ENCODE data around the gene FGL2.
"Not testable (repeated sequence)": the region's sequence is repeated elsewhere in the genome, so short reads cannot be mapped to it uniquely, and the experiment has no call there.

FGL2 gene

DNA sequence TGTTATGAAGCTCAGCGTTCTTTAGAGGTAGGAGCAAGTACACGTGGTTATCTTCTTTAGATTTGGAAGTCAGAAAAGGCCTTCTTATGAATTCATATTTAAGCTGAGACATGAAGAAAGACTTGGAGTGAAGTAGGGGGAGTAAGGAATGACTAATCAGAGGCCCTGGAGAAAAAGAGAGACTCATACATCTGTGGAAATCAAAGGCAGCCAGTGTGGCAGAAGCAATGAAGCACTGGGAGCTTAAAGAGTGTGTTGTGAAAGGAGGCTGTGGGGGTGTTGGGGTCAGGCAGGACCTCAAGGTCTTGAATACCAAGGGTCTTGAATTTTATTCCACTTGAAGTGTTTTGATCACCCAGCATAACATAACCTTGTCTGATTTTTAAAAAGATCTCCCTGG is 35.7 kb upstream of the FGL2 start:
- Histone ChIP-seq H3K9me3 (ENCODE audit: control insufficient read depth, low read length) (no peaks in the 10 kb centered on the region), H3K4me1 (ENCODE audit: control insufficient read depth, insufficient read depth, low read length) (peaks cover 35% of the 10 kb centered on the region), H3K27me3 (replicated peaks; ENCODE audit: control insufficient read depth, insufficient read depth, low read length) (no peaks in the 10 kb centered on the region), H3K9ac (ENCODE audit: low read length) (peak overlapping the region; percentile 39), H3K4me3 (ENCODE audit: low read length) (peak overlapping the region; percentile 18), H3K36me3 (ENCODE audit: control insufficient read depth, insufficient read depth, low read length, severe bottlenecking) (no peaks in the 10 kb centered on the region)
- DNase-seq (ENCODE audit: low read depth), result peak; percentile 70

- H3K36me3 ChIP-seq (ENCODE audit: control insufficient read depth, insufficient read depth, low read length, severe bottlenecking), result no peaks in the 10 kb centered on the region
- H3K4me3 ChIP-seq (ENCODE audit: low read length), result no peak overlapping the region
- H3K9me3 ChIP-seq (ENCODE audit: control insufficient read depth, low read length), result no peaks in the 10 kb centered on the region
- no peak for DNase-seq (ENCODE audit: low read depth)
- no peaks in the 10 kb centered on the region for H3K27me3 ChIP-seq (replicated peaks; ENCODE audit: control insufficient read depth, insufficient read depth, low read length)
- peaks cover 29% of the 10 kb centered on the region for H3K4me1 ChIP-seq (ENCODE audit: control insufficient read depth, insufficient read depth, low read length)
- no peak overlapping the region for H3K9ac ChIP-seq (ENCODE audit: low read length)
Measured at GRCh38 chr7:77232467-77232866, 32.8 kb upstream of the FGL2 start.

DNA sequence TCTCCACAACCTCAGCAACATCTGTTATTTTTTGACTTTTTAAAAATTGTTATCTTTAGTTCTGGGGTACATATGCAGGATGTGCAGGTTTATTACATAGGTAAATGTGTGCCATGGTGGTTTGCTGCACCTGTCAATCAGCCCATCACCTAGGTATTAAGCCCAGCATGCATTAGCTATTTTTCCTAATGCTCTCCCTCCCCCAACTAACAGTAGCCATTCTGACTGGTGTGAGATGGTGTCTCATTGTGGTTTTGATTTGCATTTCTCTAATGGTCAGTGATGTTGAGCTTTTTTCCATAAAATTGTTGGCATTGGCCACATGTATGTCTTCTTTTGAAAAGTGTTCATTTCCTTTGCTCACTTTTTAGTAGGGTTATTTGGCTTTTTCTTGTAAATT is 29.2 kb upstream of the FGL2 start:
- not testable (repeated sequence) for H3K9ac ChIP-seq (ENCODE audit: low read length); DNase-seq (ENCODE audit: low read depth); H3K9me3 ChIP-seq (ENCODE audit: control insufficient read depth, low read length); H3K27me3 ChIP-seq (replicated peaks; ENCODE audit: control insufficient read depth, insufficient read depth, low read length); H3K36me3 ChIP-seq (ENCODE audit: control insufficient read depth, insufficient read depth, low read length, severe bottlenecking); H3K4me3 ChIP-seq (ENCODE audit: low read length)
- H3K4me1 ChIP-seq (ENCODE audit: control insufficient read depth, insufficient read depth, low read length), result peaks cover 26% of the 10 kb centered on the region

DNA sequence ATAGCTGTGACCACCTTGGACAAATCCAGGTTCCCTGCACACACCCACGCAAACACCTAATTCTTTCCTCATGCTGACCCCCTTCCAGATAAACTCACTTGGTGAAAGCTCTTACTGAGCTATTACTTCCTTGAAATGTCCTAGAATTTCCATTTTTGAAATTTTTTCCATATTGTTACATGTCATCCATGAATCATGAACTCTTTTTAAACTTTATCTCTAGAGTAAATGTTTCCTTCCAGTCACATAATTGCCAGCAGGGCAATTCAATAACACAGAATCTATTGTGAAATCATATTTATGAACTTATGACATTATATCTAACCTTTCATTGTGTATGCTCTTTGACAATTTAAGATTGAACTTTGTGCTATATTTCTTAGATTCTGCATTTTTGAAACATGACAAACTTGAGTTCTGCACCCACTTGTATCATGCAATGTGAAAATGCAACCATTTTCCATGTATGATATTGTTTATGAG is 26.8 kb upstream of the FGL2 start:
- H3K36me3 ChIP-seq (ENCODE audit: control insufficient read depth, insufficient read depth, low read length, severe bottlenecking), result no peaks in the 10 kb centered on the region

DNA sequence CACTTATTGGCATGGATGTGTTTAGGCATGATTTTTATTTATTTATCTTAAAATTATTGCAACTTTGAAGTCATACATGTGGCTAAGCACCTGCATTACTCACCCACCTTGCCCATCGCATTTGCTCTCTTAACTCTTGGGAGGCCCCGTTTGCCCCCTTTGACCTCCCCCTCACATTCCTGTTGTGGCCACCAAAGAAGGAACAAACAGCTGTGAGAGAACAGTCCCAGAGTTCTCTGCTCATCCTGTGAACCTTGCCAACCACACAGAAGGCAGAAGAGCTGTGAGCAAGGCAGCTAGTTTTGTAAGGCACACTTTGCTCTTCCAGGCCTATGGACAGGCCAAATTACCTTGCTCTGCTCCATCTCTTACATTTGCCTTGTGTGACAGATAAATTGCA is 23.6 kb upstream of the FGL2 start:
- no peaks in the 10 kb centered on the region for H3K27me3 ChIP-seq (replicated peaks; ENCODE audit: control insufficient read depth, insufficient read depth, low read length)
- H3K4me3 ChIP-seq (ENCODE audit: low read length), result no peak overlapping the region
- no peaks in the 10 kb centered on the region for H3K9me3 ChIP-seq (ENCODE audit: control insufficient read depth, low read length)
- H3K4me1 ChIP-seq (ENCODE audit: control insufficient read depth, insufficient read depth, low read length), result peaks cover 13% of the 10 kb centered on the region
- no peaks in the 10 kb centered on the region for H3K36me3 ChIP-seq (ENCODE audit: control insufficient read depth, insufficient read depth, low read length, severe bottlenecking)
- no peak for DNase-seq (ENCODE audit: low read depth)
- H3K9ac ChIP-seq (ENCODE audit: low read length), result no peak overlapping the region

More for the DNA sequence above, 26.8 kb upstream of the FGL2 start:
- peak overlapping the region; percentile 1 for H3K9ac ChIP-seq (ENCODE audit: low read length)
- H3K9me3 ChIP-seq (ENCODE audit: control insufficient read depth, low read length), result no peaks in the 10 kb centered on the region
- H3K4me3 ChIP-seq (ENCODE audit: low read length), result peak overlapping the region; percentile 42
- DNase-seq (ENCODE audit: low read depth), result peak; percentile 71
- no peaks in the 10 kb centered on the region for H3K27me3 ChIP-seq (replicated peaks; ENCODE audit: control insufficient read depth, insufficient read depth, low read length)
- H3K4me1 ChIP-seq (ENCODE audit: control insufficient read depth, insufficient read depth, low read length), result peaks cover 13% of the 10 kb centered on the region

DNA sequence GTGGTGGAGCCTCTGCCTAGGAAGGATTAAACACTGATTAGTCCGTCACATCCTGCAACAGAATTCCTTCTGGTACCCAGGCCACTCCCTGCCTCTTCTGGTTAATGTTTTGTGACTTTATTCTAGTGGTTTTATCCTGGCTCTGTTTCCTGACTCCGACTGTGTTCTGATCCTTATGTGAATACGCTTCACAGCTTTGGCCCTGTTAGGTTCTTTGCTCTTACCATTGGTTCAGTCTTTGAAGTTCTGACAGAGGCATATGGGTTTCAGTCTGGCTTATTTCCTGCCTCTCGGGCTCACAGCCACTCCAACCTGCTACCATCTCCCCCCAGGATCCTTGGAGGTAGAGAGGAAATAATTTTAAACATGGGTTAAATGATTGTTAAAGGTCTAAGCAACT is 23.2 kb upstream of the FGL2 start:
- Histone ChIP-seq H3K4me3 (ENCODE audit: low read length) (no peak overlapping the region), H3K9ac (ENCODE audit: low read length) (no peak overlapping the region), H3K9me3 (ENCODE audit: control insufficient read depth, low read length) (no peaks in the 10 kb centered on the region), H3K36me3 (ENCODE audit: control insufficient read depth, insufficient read depth, low read length, severe bottlenecking) (no peaks in the 10 kb centered on the region), H3K4me1 (ENCODE audit: control insufficient read depth, insufficient read depth, low read length) (peaks cover 13% of the 10 kb centered on the region), H3K27me3 (replicated peaks; ENCODE audit: control insufficient read depth, insufficient read depth, low read length) (no peaks in the 10 kb centered on the region)
- no peak for DNase-seq (ENCODE audit: low read depth)

DNA sequence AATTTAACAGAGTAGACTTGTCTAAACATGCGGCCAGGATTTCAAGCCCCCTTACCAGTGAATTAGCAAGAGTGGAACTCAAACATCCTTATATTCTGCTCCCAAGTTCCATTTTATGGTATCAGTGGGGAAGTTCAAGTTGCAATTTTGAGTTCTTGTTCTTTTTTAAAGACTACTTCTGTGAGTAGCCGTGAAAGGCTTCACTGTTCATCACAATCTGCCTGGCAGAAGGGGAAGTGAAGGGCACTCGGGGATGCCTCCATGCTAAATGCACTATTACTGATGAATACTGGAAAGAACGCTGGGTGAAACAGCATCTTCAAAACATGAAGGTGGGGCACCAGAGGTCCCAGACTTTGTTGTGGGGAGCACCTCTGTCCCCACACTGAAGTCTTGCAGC is 22.4 kb upstream of the FGL2 start:
- no peaks in the 10 kb centered on the region for H3K36me3 ChIP-seq (ENCODE audit: control insufficient read depth, insufficient read depth, low read length, severe bottlenecking)
- DNase-seq (ENCODE audit: low read depth), result no peak
- H3K9me3 ChIP-seq (ENCODE audit: control insufficient read depth, low read length), result no peaks in the 10 kb centered on the region
- H3K4me3 ChIP-seq (ENCODE audit: low read length), result no peak overlapping the region
- H3K4me1 ChIP-seq (ENCODE audit: control insufficient read depth, insufficient read depth, low read length), result peaks cover 13% of the 10 kb centered on the region
- H3K27me3 ChIP-seq (replicated peaks; ENCODE audit: control insufficient read depth, insufficient read depth, low read length), result no peaks in the 10 kb centered on the region
- H3K9ac ChIP-seq (ENCODE audit: low read length), result no peak overlapping the region

GRCh38 chr7:77219701-77220331 is 20.2 kb upstream of the FGL2 start:
- not testable (repeated sequence) for H3K9ac ChIP-seq (ENCODE audit: low read length); H3K27me3 ChIP-seq (replicated peaks; ENCODE audit: control insufficient read depth, insufficient read depth, low read length)

DNA sequence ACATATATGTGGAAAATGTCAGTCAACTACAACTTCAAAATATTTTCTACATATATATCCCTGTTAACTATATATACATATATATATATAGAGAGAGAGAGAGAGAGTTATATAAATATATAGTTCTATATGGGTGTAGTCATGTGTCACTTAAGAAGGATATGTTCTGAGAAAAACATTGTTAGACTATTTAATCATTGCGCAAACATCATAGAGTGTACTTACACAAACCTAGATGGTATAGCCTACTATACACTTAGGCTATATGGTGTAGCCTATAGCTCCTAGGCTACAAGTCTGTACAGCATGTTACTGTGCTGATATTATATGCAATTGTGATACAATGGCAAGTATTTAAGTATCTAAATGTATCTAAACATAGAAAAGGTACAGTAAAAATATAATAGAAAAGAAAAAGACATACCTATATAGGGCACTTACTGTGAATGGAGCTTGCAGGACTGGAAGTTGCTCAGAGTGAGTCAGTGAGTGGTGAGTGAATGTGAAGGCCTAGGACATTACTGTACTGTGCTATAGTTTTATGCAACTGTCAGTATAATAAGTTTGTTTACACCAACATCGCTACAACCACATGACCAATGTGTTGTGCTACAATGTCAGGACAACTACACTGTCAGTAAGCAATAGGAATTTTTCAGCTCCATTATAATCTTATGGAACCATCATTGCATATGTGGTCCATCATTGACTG is 18.0 kb upstream of the FGL2 start:
- Histone ChIP-seq H3K9ac (ENCODE audit: low read length) (no peak overlapping the region), H3K36me3 (ENCODE audit: control insufficient read depth, insufficient read depth, low read length, severe bottlenecking) (no peaks in the 10 kb centered on the region), H3K9me3 (ENCODE audit: control insufficient read depth, low read length) (no peaks in the 10 kb centered on the region), H3K4me1 (ENCODE audit: control insufficient read depth, insufficient read depth, low read length) (no peaks in the 10 kb centered on the region), H3K27me3 (replicated peaks; ENCODE audit: control insufficient read depth, insufficient read depth, low read length) (no peaks in the 10 kb centered on the region), H3K4me3 (ENCODE audit: low read length) (no peak overlapping the region)
- DNase-seq (ENCODE audit: low read depth), result no peak

More at GRCh38 chr7:77219701-77220331, 20.2 kb upstream of the FGL2 start:
- H3K4me3 ChIP-seq (ENCODE audit: low read length); H3K9me3 ChIP-seq (ENCODE audit: control insufficient read depth, low read length); H3K4me1 ChIP-seq (ENCODE audit: control insufficient read depth, insufficient read depth, low read length); DNase-seq (ENCODE audit: low read depth); H3K36me3 ChIP-seq (ENCODE audit: control insufficient read depth, insufficient read depth, low read length, severe bottlenecking): not testable (repeated sequence)

DNA sequence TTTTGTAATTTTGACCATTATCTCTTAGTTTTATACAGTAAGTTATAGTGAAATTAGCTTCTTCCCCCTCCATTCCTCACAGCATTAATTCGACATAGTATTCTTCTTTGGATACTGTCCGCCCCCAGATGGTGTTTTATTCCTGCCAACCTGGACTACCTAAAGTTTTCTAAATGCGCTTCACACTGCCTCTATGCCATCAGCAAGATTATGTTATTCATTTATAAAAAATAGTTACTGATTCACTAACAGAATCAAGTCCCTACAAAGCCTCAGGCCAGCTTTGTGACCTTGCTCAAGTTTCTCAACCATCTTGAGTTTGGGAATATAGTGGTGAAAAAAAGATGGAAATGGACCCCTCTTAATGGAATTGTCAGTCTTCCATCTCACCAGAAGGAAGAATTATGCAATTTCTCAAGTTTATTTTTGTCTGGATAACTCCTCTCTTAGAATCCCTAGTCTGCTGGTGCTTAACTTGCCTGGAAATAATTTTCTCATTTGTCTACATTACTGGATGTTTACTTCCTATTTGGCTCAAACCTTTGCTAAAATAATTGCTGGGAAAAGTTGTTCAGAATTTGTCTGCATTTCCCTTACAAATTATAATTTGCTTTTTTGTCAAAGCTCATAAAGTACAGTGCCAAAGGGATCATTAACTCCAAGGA is 16.7 kb upstream of the FGL2 start:
- Histone ChIP-seq H3K36me3 (ENCODE audit: control insufficient read depth, insufficient read depth, low read length, severe bottlenecking) (no peaks in the 10 kb centered on the region), H3K27me3 (replicated peaks; ENCODE audit: control insufficient read depth, insufficient read depth, low read length) (no peaks in the 10 kb centered on the region)

GRCh38 chr7:77209479-77210139 is 10.0 kb upstream of the FGL2 start:
- H3K4me1 ChIP-seq (ENCODE audit: control insufficient read depth, insufficient read depth, low read length), result no peaks in the 10 kb centered on the region
- no peak overlapping the region for H3K4me3 ChIP-seq (ENCODE audit: low read length)
- no peaks in the 10 kb centered on the region for H3K36me3 ChIP-seq (ENCODE audit: control insufficient read depth, insufficient read depth, low read length, severe bottlenecking)
- DNase-seq (ENCODE audit: low read depth), result no peak
- no peaks in the 10 kb centered on the region for H3K27me3 ChIP-seq (replicated peaks; ENCODE audit: control insufficient read depth, insufficient read depth, low read length)
- no peak overlapping the region for H3K9ac ChIP-seq (ENCODE audit: low read length)
- H3K9me3 ChIP-seq (ENCODE audit: control insufficient read depth, low read length), result peaks cover 7% of the 10 kb centered on the region

More for the DNA sequence above, 16.7 kb upstream of the FGL2 start:
- Histone ChIP-seq H3K9ac (ENCODE audit: low read length) (no peak overlapping the region), H3K4me1 (ENCODE audit: control insufficient read depth, insufficient read depth, low read length) (no peaks in the 10 kb centered on the region), H3K4me3 (ENCODE audit: low read length) (no peak overlapping the region), H3K9me3 (ENCODE audit: control insufficient read depth, low read length) (no peaks in the 10 kb centered on the region)
- peak; percentile 17 for DNase-seq (ENCODE audit: low read depth)
